Measurements from ENCODE around the gene E2F7.

Gene E2F7

GRCh38 chr12:77064896-77065360 lies 441 bp downstream of the E2F7 start:
- no peak for DNase-seq (ENCODE audit: low read depth in 2 of 2)

GRCh38 chr12:77062846-77063461 lies 2.4 kb downstream of the E2F7 start:
- no peak for DNase-seq (ENCODE audit: low read depth in 2 of 2)

- no peak for DNase-seq (ENCODE audit: low read depth in 2 of 2)
Measured at GRCh38 chr12:77062396-77062795, 3.0 kb downstream of the E2F7 start.

GRCh38 chr12:77060883-77061240 lies 4.5 kb downstream of the E2F7 start:
- DNase-seq (ENCODE audit: low read depth in 2 of 2), result no peak

- no peak for DNase-seq (ENCODE audit: low read depth in 2 of 2)
Measured at GRCh38 chr12:77060136-77060882, 5.1 kb downstream of the E2F7 start.

- no peak for DNase-seq (ENCODE audit: low read depth in 2 of 2)
Measured at GRCh38 chr12:77058740-77059139, 6.6 kb downstream of the E2F7 start.

- no peak for DNase-seq (ENCODE audit: low read depth in 2 of 2)
Measured at GRCh38 chr12:77054851-77055250, 10.5 kb downstream of the E2F7 start.

- no peak for DNase-seq (ENCODE audit: low read depth in 2 of 2)
Measured at GRCh38 chr12:77053259-77053658, 12.1 kb downstream of the E2F7 start.

GRCh38 chr12:77049767-77050353 lies 15.5 kb downstream of the E2F7 start:
- DNase-seq (ENCODE audit: low read depth in 2 of 2), result peak in 1 of 2 experiments; percentile 26

GRCh38 chr12:77047341-77048109 lies 17.8 kb downstream of the E2F7 start:
- no peak for DNase-seq (ENCODE audit: low read depth in 2 of 2)

- DNase-seq (ENCODE audit: low read depth in 2 of 2), result no peak
Measured at GRCh38 chr12:77046468-77046867, 18.9 kb downstream of the E2F7 start.

- DNase-seq (ENCODE audit: low read depth in 2 of 2), result no peak
Measured at GRCh38 chr12:77045183-77045582, 20.2 kb downstream of the E2F7 start.

GRCh38 chr12:77044721-77045120 lies 20.6 kb downstream of the E2F7 start:
- no peak for DNase-seq (ENCODE audit: low read depth in 2 of 2)

GRCh38 chr12:77042833-77043232 lies 22.5 kb downstream of the E2F7 start:
- DNase-seq (ENCODE audit: low read depth in 2 of 2), result no peak

- no peak for DNase-seq (ENCODE audit: low read depth in 2 of 2)
Measured at GRCh38 chr12:77040231-77040630, 25.1 kb downstream of the E2F7 start.

- DNase-seq (ENCODE audit: low read depth in 2 of 2), result no peak
Measured at GRCh38 chr12:77035226-77035625, 30.1 kb downstream of the E2F7 start.

- DNase-seq (ENCODE audit: low read depth in 2 of 2), result no peak
Measured at GRCh38 chr12:77033658-77034536, 31.5 kb downstream of the E2F7 start.

GRCh38 chr12:77032406-77032805 lies 33.0 kb downstream of the E2F7 start:
- DNase-seq (ENCODE audit: low read depth in 2 of 2), result no peak

- DNase-seq (ENCODE audit: low read depth in 2 of 2), result no peak
Measured at GRCh38 chr12:77031745-77032144, 33.6 kb downstream of the E2F7 start.

GRCh38 chr12:77025782-77026314 lies 39.5 kb downstream of the E2F7 start:
- DNase-seq (ENCODE audit: low read depth in 2 of 2), result no peak

- DNase-seq (ENCODE audit: low read depth in 2 of 2), result no peak
Measured at GRCh38 chr12:77023501-77023900, 41.9 kb downstream of the E2F7 start.

Measured in fibroblast of skin of left biceps (primary cell).